ENCODE measurements around the gene AGPAT2. TPM values are rescaled to one million over a fixed set of nuclear protein-coding genes. Genes with fewer than 3 reads are reported as not detected.

AGPAT2 gene
- total RNA-seq, 1 experiment from 2014 or later, result 77.9 TPM

GRCh38 chr9:136732444-136733178, 45.4 kb upstream of the AGPAT2 start:
- peaks cover 2% of the 10 kb centered on the region; the same call in 1 of the 2 replicates for H3K36me3 ChIP-seq (ENCODE audit: control insufficient read depth, insufficient read depth, low read length)
- intact Hi-C loops (cut with micrococcal nuclease; ENCODE audit: unreplicated experiment), result no loop called here
- no peaks in the 10 kb centered on the region for H3K27me3 ChIP-seq (ENCODE audit: control insufficient read depth, insufficient read depth, low read length)
- CTCF ChIA-PET, result no interaction called here
- no peaks in the 10 kb centered on the region for H3K9me3 ChIP-seq (ENCODE audit: control insufficient read depth, insufficient read depth, low read depth, low read length)
- TF ChIP-seq CTCF (IDR thresholded peaks at IDR 0.05) (no peak), SIN3A (IDR thresholded peaks at IDR 0.05; ENCODE audit: borderline replicate concordance, insufficient read depth, low read depth, low read length) (no peak), TCF7L2 (IDR thresholded peaks at IDR 0.05; ENCODE audit: low read depth, low read length) (no peak), POLR2AphosphoS5 (IDR thresholded peaks at IDR 0.05; ENCODE audit: low read depth, low read length) (no peak)
- TF ChIP-seq, protein P1, sequence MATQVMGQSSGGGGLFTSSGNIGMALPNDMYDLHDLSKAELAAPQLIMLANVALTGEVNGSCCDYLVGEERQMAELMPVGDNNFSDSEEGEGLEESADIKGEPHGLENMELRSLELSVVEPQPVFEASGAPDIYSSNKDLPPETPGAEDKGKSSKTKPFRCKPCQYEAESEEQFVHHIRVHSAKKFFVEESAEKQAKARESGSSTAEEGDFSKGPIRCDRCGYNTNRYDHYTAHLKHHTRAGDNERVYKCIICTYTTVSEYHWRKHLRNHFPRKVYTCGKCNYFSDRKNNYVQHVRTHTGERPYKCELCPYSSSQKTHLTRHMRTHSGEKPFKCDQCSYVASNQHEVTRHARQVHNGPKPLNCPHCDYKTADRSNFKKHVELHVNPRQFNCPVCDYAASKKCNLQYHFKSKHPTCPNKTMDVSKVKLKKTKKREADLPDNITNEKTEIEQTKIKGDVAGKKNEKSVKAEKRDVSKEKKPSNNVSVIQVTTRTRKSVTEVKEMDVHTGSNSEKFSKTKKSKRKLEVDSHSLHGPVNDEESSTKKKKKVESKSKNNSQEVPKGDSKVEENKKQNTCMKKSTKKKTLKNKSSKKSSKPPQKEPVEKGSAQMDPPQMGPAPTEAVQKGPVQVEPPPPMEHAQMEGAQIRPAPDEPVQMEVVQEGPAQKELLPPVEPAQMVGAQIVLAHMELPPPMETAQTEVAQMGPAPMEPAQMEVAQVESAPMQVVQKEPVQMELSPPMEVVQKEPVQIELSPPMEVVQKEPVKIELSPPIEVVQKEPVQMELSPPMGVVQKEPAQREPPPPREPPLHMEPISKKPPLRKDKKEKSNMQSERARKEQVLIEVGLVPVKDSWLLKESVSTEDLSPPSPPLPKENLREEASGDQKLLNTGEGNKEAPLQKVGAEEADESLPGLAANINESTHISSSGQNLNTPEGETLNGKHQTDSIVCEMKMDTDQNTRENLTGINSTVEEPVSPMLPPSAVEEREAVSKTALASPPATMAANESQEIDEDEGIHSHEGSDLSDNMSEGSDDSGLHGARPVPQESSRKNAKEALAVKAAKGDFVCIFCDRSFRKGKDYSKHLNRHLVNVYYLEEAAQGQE (IDR thresholded peaks at IDR 0.05; ENCODE audit: insufficient read depth in 1 of 2, low read depth in 2 of 2, low read length in 1 of 2), result no peak
- POLR2A ChIA-PET, result no interaction called here
- no TSS peak for BruUV-seq (replicated peaks)
- in situ Hi-C loops (cut with HindIII; ENCODE audit: low pct_unique_long_range_greater_than_20kb, low sequenced_read_pairs), result no loop called here
- no peak overlapping the region for H3K27ac ChIP-seq (ENCODE audit: low read length)
- peaks cover 6% of the 10 kb centered on the region for H3K4me1 ChIP-seq (ENCODE audit: control insufficient read depth, insufficient read depth, low read length)
- ATAC-seq (no peak), DNase-seq (ENCODE audit: low read depth, low spot score) (no peak)
- no peak overlapping the region for H3K4me3 ChIP-seq (ENCODE audit: low read depth in 2 of 2, low read length in 2 of 2)

GRCh38 chr9:136729926-136730325, 42.7 kb upstream of the AGPAT2 start:
- H3K4me3 ChIP-seq (ENCODE audit: low read depth in 2 of 2, low read length in 2 of 2), result no peak overlapping the region
- H3K27ac ChIP-seq (ENCODE audit: low read length), result no peak overlapping the region
- CTCF ChIA-PET, result no interaction called here
- no peak for ATAC-seq
- intact Hi-C loops (cut with micrococcal nuclease; ENCODE audit: unreplicated experiment), result no loop called here
- in situ Hi-C loops (cut with HindIII; ENCODE audit: low pct_unique_long_range_greater_than_20kb, low sequenced_read_pairs), result no loop called here
- no peak for TF ChIP-seq TCF7L2 (IDR thresholded peaks at IDR 0.05; ENCODE audit: low read depth, low read length)
- TF ChIP-seq SIN3A (IDR thresholded peaks at IDR 0.05; ENCODE audit: borderline replicate concordance, insufficient read depth, low read depth, low read length), result no peak
- TF ChIP-seq POLR2AphosphoS5 (IDR thresholded peaks at IDR 0.05; ENCODE audit: low read depth, low read length), result no peak
- TF ChIP-seq CTCF (IDR thresholded peaks at IDR 0.05), result no peak
- TF ChIP-seq, protein P1 (IDR thresholded peaks at IDR 0.05; ENCODE audit: insufficient read depth in 1 of 2, low read depth in 2 of 2, low read length in 1 of 2), result no peak
- H3K27me3 ChIP-seq (ENCODE audit: control insufficient read depth, insufficient read depth, low read length), result no peaks in the 10 kb centered on the region
- POLR2A ChIA-PET, result interaction anchor here (0.6 kb wide), 1 partner anchor 16 kb away, joined by 3 read pairs; no protein-coding TSS in a partner anchor
- peaks cover 15% of the 10 kb centered on the region for H3K4me1 ChIP-seq (ENCODE audit: control insufficient read depth, insufficient read depth, low read length)
- H3K36me3 ChIP-seq (ENCODE audit: control insufficient read depth, insufficient read depth, low read length), result peaks cover 12% of the 10 kb centered on the region
- H3K9me3 ChIP-seq (ENCODE audit: control insufficient read depth, insufficient read depth, low read depth, low read length), result no peaks in the 10 kb centered on the region
- DNase-seq (ENCODE audit: low read depth, low spot score), result no peak
- BruUV-seq (replicated peaks), result TSS peak; percentile 89
